HEK293T (cell line): ENCODE measurements around the gene DSCAM.

ENCODE experiments used
- BHLHE40 ChIP-seq: fragments of 450-650 bp; IDR thresholded peaks from 2 replicates; pipeline ENCODE4 v1.6.1; 2016; ENCODE audit warnings: mild to moderate bottlenecking, moderate library complexity, borderline replicate concordance
- ELF4 ChIP-seq: fragments of 450-650 bp; IDR thresholded peaks from 2 replicates; pipeline ENCODE4 v1.6.1; 2017; ENCODE audit warnings: antibody characterized with exemption
- FOXA1 ChIP-seq: fragments of 450-650 bp; IDR thresholded peaks from 2 replicates; pipeline ENCODE4 v1.6.1; 2016; ENCODE audit warnings: mild to moderate bottlenecking
- FOXM1 ChIP-seq: fragments of 450-650 bp; IDR thresholded peaks from 2 replicates; pipeline ENCODE4 v1.6.1; 2017; ENCODE audit warnings: mild to moderate bottlenecking, borderline replicate concordance
- LEF1 ChIP-seq: fragments of 450-650 bp; IDR thresholded peaks from 2 replicates; pipeline ENCODE4 v1.6.1; 2017; ENCODE audit warnings: mild to moderate bottlenecking, borderline replicate concordance
- SUZ12 ChIP-seq: fragments of 450-650 bp; IDR thresholded peaks from 2 replicates; pipeline ENCODE4 v1.6.1; 2016; ENCODE audit warnings: mild to moderate bottlenecking
- TARDBP ChIP-seq: fragments of 450-650 bp; IDR thresholded peaks from 2 replicates; pipeline ENCODE4 v1.6.1; 2016
- TF ChIP-seq, protein P1 (sequence below): fragments of 450-650 bp; IDR thresholded peaks from 2 replicates; pipeline ENCODE4 v1.6.1; 2016

DNA sequence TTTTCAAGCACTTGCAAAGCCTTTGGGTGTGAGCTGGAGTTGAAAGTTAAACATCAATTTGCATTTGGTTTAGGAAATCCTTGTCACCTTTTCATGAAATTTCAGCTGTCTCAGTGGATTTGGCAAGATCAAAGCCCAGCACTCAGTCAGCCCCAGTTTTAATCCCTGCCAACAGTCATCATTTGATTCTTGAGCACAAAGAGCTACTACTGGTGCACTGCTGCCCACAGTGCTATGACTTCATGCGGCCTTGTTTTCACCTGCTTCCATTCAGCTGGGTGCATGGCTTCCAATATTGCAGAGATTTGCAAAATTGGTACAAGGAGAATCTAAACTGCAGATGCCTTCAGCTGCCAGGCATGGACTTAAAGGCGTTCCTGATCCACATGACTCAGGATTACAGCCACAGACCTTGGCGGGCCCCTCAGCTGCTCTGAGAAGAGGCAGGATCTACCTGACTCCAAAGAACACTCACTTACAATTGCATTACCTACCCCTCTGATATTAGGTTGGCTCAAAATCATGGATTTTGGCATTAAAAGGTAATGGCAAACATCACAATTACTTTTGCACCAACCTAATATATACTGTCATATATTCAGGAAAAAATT, 259.1 kb downstream of the DSCAM start:
- TF ChIP-seq BHLHE40 (no peak), ELF4 (no peak), FOXA1 (no peak), SUZ12 (no peak), TARDBP (no peak), LEF1 (no peak), FOXM1 (no peak)
- TF ChIP-seq, protein P1, sequence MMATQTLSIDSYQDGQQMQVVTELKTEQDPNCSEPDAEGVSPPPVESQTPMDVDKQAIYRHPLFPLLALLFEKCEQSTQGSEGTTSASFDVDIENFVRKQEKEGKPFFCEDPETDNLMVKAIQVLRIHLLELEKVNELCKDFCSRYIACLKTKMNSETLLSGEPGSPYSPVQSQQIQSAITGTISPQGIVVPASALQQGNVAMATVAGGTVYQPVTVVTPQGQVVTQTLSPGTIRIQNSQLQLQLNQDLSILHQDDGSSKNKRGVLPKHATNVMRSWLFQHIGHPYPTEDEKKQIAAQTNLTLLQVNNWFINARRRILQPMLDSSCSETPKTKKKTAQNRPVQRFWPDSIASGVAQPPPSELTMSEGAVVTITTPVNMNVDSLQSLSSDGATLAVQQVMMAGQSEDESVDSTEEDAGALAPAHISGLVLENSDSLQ = no peak
